MM.1S (cell line): ENCODE measurements around the gene SLC12A7.

Experiments
- EZH2phosphoT487 ChIP-seq: fragments of 300-600 bp; sonication (generic); IDR thresholded peaks from 2 replicates; pipeline ENCODE4 v1.6.1; 2018; ENCODE audit warnings: antibody characterized with exemption, low read length
- TF ChIP-seq, protein P1 (sequence below): fragments of 300-600 bp; sonication (generic); IDR thresholded peaks from 2 replicates; pipeline ENCODE4 v1.5.1; 2016; ENCODE audit warnings: antibody characterized with exemption, low read length, mixed read lengths

DNA sequence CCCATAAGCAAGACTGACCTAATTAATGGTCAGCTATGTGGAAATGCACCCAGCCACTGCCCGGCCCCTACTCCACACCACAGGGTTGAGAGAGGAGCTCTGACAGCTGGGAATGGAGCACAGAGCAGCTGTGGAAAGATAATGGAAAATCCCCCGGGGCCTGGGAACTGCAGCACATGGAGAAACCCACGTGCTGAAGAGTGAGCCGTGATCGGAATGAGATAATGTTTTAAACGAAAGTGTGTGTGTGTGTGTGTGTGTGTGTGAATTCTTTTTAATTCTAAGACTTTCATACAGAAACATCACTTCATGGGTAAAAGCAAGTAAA, 13.1 kb upstream of the SLC12A7 start:
- TF ChIP-seq, protein P1, sequence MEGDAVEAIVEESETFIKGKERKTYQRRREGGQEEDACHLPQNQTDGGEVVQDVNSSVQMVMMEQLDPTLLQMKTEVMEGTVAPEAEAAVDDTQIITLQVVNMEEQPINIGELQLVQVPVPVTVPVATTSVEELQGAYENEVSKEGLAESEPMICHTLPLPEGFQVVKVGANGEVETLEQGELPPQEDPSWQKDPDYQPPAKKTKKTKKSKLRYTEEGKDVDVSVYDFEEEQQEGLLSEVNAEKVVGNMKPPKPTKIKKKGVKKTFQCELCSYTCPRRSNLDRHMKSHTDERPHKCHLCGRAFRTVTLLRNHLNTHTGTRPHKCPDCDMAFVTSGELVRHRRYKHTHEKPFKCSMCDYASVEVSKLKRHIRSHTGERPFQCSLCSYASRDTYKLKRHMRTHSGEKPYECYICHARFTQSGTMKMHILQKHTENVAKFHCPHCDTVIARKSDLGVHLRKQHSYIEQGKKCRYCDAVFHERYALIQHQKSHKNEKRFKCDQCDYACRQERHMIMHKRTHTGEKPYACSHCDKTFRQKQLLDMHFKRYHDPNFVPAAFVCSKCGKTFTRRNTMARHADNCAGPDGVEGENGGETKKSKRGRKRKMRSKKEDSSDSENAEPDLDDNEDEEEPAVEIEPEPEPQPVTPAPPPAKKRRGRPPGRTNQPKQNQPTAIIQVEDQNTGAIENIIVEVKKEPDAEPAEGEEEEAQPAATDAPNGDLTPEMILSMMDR, result no peak
- no peak for TF ChIP-seq EZH2phosphoT487
